ENCODE results near the gene STOM.

GRCh38 chr9:121365564-121365963, 4.5 kb downstream of the STOM start:
- TF ChIP-seq POLR2A (IDR thresholded peaks at IDR 0.05) (no peak), CTCF (IDR thresholded peaks at IDR 0.05) (no peak)
